ENCODE measurements around the gene PCNX1.
"Not testable (repeated sequence)": the region's sequence is repeated elsewhere in the genome, so short reads cannot be mapped to it uniquely, and the experiment has no call there.

The PCNX1 gene

DNA sequence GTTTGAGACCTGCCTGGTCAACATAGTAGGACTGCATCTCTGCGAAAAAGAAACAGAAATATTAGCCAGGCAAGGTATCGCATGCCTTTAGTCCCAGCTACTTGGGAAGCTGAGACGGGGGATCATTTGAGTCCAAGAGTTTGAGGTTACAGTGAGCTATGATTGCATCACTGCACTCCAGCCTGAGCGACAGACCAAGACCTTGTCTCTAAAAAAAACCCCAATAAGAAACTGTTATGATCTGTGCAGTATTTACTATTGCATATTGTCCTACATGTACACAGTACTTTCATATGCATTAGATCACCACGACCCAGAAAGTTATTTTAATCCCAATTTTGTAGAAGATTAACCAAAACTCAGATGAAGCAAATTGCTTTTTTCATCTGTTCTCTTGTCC, 187.5 kb downstream of the PCNX1 start:
- DNase-seq: peak; percentile 45

DNA sequence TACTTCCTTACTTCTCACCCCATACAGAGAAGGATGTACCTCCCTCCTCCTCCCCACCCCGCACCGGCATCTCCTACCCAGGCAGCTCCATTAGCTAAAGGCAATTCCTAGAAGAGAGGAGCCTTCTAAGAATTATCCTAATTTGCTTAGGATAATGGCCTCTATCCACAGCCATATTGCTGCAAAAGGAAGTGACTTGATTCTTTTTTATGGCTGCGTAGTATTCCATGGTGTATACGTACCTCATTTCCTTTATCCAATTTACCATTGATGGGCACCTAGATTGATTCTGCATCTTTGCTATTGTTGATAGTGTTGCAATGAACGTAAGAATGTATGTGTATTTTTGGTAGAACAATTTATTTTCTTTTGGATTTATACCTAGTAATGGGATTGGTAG, 189.7 kb downstream of the PCNX1 start:
- DNase-seq: no peak

GRCh38 chr14:71103662-71104484, 196.6 kb downstream of the PCNX1 start:
- DNase-seq: peak; percentile 61

- DNase-seq: no peak
Observed at GRCh38 chr14:71105177-71105576, 197.9 kb downstream of the PCNX1 start.

DNA sequence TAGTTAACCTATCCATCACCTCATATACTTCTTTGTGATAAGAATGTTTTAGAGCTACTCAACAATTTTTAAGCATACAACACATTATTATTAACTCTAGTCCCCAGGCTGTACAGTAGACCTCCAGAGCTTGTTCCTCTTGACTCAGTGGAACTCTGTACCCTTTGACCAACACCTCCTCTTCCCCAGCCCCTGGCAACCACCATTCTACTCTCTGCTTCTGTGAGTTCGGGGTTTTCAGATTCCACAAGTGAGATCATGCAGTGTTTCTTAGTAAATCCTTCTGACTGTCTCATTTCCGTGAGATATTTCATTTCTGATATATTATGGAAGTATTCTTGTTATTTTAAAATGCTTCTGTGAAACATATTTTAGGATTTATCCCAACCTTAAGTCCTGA, 200.7 kb downstream of the PCNX1 start:
- DNase-seq: no peak

GRCh38 chr14:71108398-71109119, 201.3 kb downstream of the PCNX1 start:
- peak; percentile 38 for DNase-seq

- no peak for DNase-seq
Observed at GRCh38 chr14:71113376-71113775, 206.1 kb downstream of the PCNX1 start.

DNA sequence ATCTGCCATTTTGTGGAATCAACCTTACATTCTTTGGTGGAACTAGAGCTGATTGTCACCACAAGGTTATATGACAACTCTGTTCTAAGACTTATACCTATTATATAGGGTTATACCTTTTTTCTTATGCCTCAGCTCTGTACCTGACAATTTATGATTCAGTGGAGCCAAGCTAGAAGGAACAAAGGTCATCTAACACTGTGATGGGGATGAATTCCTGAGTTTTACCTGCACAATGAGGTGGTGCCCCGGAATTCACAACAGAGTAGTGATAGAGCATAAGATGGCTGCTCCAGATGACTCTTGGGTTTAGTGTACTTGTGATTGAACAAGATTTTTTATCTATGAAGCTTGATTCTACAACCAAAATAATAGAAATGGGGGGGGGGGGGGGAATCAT, 207.3 kb downstream of the PCNX1 start:
- no peak for DNase-seq

GRCh38 chr14:71115306-71115705, 208.0 kb downstream of the PCNX1 start:
- no peak for DNase-seq

DNA sequence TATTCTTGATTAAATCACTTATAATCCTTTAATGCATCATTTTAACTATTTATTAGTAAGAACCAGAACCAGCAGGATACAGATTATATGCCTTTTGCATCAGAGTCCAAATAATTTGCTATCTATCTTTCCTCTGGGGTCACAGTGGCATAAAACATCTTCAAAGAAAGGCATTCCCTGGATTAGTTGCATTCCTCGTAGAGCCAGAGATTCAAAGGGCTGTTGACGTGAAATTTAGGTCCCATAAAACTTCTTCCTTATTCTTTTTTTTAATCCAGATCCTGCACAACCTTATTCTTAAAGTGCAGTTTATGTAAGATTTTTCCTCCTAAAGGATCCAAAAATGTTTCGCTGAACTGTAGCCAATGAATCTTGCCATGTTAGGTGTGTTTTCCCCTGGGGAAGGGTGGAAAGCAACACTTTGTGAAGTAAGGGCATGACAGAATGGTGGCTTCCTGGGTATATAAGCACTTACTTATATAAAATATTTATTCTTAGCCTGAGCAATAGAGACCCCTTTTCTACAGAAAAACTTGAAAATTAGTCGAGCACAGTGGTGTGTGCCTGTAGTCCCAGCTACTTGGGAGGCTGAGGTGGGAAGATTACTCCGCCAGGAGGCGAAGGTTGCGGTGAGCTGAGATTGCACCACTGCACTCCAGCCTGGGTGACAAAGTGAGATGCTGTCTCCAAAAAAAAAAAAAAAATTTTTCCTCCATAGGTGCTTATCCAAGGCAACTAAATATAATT, 208.7 kb downstream of the PCNX1 start:
- DNase-seq: no peak

DNA sequence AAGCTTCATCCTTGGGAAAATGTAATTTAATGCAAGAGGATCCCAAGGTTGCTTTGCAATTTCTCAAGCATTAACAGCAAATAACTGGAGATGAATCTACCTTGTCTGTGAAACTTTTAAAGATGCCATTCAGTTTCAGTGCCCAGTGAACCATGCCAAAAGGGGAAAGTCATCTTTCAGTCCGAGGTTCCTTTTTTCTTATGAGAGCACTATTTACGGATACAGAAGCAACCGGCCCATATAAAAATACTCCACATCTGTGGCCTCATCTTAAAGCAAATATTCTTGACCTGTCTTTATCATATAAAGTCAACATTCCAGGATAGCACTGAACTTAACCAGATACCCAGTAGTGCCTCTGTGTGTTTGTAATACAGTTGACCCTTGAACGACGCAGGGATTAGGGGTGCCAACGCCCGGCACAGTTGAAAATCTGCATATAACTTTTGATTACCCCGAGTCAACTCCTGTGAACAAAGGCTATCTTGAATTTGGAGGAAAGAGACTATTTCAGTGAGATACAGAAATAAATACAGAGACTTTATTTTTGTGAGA, 209.4 kb downstream of the PCNX1 start:
- DNase-seq: no peak

DNA sequence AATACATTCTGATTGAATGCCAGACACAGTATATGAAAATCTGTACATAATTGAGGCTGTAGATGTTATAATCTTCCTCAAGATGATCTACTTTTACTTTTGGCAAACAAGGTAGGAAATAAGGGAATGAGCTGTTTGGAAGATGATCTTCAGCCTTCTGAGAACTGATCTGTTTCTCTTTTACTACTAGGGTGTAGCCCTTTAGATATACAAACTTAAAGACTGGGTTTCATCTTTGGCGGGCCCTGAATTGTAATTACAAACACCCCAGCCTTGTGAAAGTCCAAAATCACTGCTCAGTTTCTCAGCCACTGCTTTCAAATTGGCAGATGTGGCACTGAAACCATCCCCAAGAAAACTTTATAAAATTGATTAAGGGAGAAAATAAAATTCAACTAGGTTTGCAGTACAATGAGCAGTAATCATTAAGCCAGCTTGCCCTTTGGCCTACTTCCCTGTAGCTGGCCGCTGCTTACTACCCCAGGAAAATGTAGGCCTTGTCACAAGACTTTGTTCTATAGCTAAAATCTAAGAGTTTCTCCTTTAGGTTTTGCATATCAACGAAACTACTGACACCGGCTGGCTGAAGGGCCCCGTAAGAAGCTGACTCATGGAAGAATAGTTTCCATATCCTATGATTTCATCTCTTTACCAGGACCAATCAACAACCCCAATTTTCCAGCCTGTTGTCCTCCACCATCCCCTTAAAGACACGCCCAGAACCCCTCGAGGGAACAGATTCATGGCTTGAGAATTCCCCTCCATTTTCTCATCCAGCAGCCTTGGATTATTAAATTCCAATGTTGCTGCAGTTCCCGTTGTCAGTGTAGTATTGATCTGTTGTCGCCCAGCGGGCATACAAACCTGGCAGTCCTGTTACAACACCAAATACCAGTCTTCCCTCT, 210.8 kb downstream of the PCNX1 start:
- no peak for DNase-seq

DNA sequence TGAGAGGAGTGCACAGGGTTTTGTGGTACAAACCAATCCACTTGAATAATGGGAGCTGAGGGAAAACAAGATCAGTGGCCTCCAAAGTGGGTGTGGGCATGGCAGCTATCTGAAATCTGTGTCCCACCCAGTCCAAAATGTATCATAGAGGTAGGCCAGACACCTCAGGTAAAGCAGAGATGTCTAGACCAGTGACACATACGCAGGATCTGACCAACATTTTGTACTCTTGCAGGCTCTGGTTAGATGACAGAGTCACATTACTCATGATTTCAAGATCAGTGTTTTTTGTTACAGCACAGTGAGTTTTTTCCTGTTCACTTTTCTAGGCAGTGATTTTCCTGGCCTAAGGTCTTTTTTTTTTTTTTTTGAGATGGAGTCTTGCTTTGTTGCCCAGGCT, 211.8 kb downstream of the PCNX1 start:
- DNase-seq: no peak

GRCh38 chr14:71119832-71120231, 212.6 kb downstream of the PCNX1 start:
- DNase-seq: no peak

GRCh38 chr14:71121001-71121400, 213.7 kb downstream of the PCNX1 start:
- DNase-seq: no peak

- DNase-seq: no peak
Observed at GRCh38 chr14:71121711-71122110, 214.5 kb downstream of the PCNX1 start.

- DNase-seq: no peak
Observed at GRCh38 chr14:71122866-71123565, 215.8 kb downstream of the PCNX1 start.

- DNase-seq: no peak
Observed at GRCh38 chr14:71123579-71124135, 216.4 kb downstream of the PCNX1 start.

GRCh38 chr14:71129716-71130490, 222.6 kb downstream of the PCNX1 start:
- not testable (repeated sequence) for DNase-seq

DNA sequence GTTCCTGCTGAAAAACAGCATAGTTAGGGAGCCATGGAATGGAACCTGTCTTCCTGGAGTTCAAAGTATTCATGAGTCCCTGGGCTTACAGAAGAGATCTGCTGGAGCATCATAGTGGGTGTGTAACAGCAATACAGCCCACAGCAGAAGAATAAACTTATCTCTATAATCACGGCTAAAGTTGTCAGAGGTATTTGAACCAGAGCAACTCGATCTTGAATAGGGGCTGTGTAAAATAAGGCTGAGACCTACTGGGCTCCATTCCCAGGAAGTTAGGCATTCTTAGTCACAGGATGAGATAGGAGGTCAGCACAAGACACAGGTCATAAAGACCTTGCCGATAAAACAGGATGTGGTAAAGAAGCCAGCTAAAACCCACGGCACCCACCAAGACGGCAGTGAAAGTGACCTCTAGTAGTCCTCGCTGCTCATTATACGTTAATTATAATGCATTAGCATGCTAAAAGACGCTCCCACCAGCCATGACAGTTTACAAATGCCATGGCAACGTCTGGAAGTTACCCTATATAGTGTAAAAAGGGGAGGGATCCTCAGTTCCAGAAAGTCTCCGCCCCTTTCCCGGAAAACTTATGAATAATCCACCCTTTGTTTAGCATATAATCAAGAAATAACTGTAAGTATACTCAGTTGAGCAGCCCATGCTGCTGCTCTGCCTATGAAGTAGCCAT, 223.4 kb downstream of the PCNX1 start:
- DNase-seq: peak; percentile 94
